ENCODE data around the gene LCN6. TPM values are rescaled to one million over a fixed set of nuclear protein-coding genes. Genes with fewer than 3 reads are reported as not detected.

LCN6 gene
- total and polyA plus RNA-seq, 9 of the 15 experiments (the other 6 are each of a cell fraction or from before 2014, with no cell fraction given): 0.10 to 0.45 (median 0.37) TPM; not detected in 5

DNA sequence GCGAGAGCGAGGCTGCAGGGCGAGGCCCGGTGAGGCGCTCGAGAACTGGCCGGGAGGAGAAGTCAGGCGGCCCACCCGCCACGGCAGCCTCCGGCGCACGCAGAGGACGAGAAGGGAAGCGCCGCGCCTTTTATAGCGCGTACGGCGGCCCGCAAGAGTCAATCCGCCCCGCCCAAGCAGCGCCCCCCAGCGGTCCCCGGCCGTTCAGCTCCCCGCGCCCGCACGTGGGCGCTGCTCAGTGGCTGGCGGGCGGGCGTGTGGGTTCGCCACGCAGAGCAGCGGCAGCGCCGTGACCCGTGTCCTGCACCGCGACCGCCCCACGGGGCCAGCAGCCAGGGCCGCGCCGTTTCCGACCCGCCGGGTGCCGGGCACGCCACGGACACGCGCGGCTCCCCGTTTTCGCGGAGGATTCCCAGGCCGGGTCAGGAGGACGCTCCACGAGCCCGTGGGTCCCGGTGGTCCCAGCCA, 20.2 kb downstream of the LCN6 start (continued):
- TF ChIP-seq ZNF407 (IDR thresholded peaks at IDR 0.05; ENCODE audit: low read depth) (peak; percentile 96), CTBP1 (IDR thresholded peaks at IDR 0.05; ENCODE audit: borderline replicate concordance) (peak; percentile 89), SRSF3 (IDR thresholded peaks at IDR 0.05; ENCODE audit: insufficient read depth, low read length) (peak; percentile 80; the same call in 1 of the 2 replicates), PCBP1 (IDR thresholded peaks at IDR 0.05; ENCODE audit: low read depth, low read length, poor library complexity, severe bottlenecking) (peak; percentile 84), AFF4 (CRISPR knock-in tag; IDR thresholded peaks at IDR 0.05) (peak; percentile 99; the same call in 1 of the 2 replicates), RBM22 (IDR thresholded peaks at IDR 0.05; ENCODE audit: low read depth, low read length, poor library complexity, severe bottlenecking) (peak; percentile 99), ERF (CRISPR knock-in tag; IDR thresholded peaks at IDR 0.05) (peak; percentile 78; the same call in 1 of the 2 replicates), MECOM (CRISPR knock-in tag; IDR thresholded peaks at IDR 0.05) (no peak)

Data from K562 (cell line).